ENCODE results near the gene DYNC1H1.
"Not testable (repeated sequence)": the region's sequence is repeated elsewhere in the genome, so short reads cannot be mapped to it uniquely, and the experiment has no call there.

DYNC1H1 gene

GRCh38 chr14:102043251-102044025 is 79.1 kb downstream of the DYNC1H1 start:
- no peak for DNase-seq

- no peak for DNase-seq
Measured at GRCh38 chr14:102044566-102044965, 80.2 kb downstream of the DYNC1H1 start.

- DNase-seq, result no peak
Measured at GRCh38 chr14:102046337-102047278, 82.2 kb downstream of the DYNC1H1 start.

- DNase-seq, result no peak
Measured at GRCh38 chr14:102047808-102048540, 83.6 kb downstream of the DYNC1H1 start.

- DNase-seq, result no peak
Measured at GRCh38 chr14:102049258-102050025, 85.1 kb downstream of the DYNC1H1 start.

GRCh38 chr14:102050026-102050405 is 85.6 kb downstream of the DYNC1H1 start:
- DNase-seq, result no peak

- DNase-seq, result no peak
Measured at GRCh38 chr14:102050625-102051024, 86.3 kb downstream of the DYNC1H1 start.

GRCh38 chr14:102052522-102052921 is 88.1 kb downstream of the DYNC1H1 start:
- DNase-seq, result no peak

GRCh38 chr14:102055181-102055901 is 91.0 kb downstream of the DYNC1H1 start:
- no peak for DNase-seq

GRCh38 chr14:102056694-102057442 is 92.5 kb downstream of the DYNC1H1 start:
- DNase-seq, result no peak

GRCh38 chr14:102057480-102058114 is 93.2 kb downstream of the DYNC1H1 start:
- DNase-seq, result no peak

GRCh38 chr14:102058146-102058545 is 93.8 kb downstream of the DYNC1H1 start:
- DNase-seq, result no peak

- DNase-seq, result no peak
Measured at GRCh38 chr14:102058961-102059360, 94.6 kb downstream of the DYNC1H1 start.

- peak; percentile 69 for DNase-seq
Measured at GRCh38 chr14:102063109-102063807, 98.9 kb downstream of the DYNC1H1 start.

- DNase-seq, result no peak
Measured at GRCh38 chr14:102063808-102064429, 99.5 kb downstream of the DYNC1H1 start.

GRCh38 chr14:102064590-102064989 is 100.2 kb downstream of the DYNC1H1 start:
- DNase-seq, result not testable (repeated sequence)

GRCh38 chr14:102066041-102066451 is 101.7 kb downstream of the DYNC1H1 start:
- DNase-seq, result no peak

- no peak for DNase-seq
Measured at GRCh38 chr14:102071283-102071998, 107.1 kb downstream of the DYNC1H1 start.
